Urinary bladder (tissue), 4 donors: ENCODE measurements around the gene CCDC183. TPM values are rescaled to one million over a fixed set of nuclear protein-coding genes. Genes with fewer than 3 reads are reported as not detected.
"Not testable (repeated sequence)": the region's sequence is repeated elsewhere in the genome, so short reads cannot be mapped to it uniquely, and the experiment has no call there.

Experiments
- DNase-seq: peaks from one replicate; pipeline ENCODE4 v3.0.0-alpha.2; 2015; ENCODE audit errors: extremely low spot score
- H3K27ac ChIP-seq: one replicate; pipeline ENCODE4 v1.5.1; 2013; ENCODE audit warnings: low read depth, mild to moderate bottlenecking, moderate library complexity
- H3K36me3 ChIP-seq: one replicate; pipeline ENCODE4 v1.6.1; 2013; ENCODE audit warnings: mild to moderate bottlenecking, moderate library complexity; ENCODE audit not compliant: insufficient read depth
- H3K4me1 ChIP-seq: one replicate; pipeline ENCODE4 v1.6.1; 2013; ENCODE audit warnings: mild to moderate bottlenecking, moderate library complexity; ENCODE audit not compliant: insufficient read depth
- H3K4me3 ChIP-seq: one replicate; pipeline ENCODE4 v1.5.1; 2013; ENCODE audit warnings: low read depth, low read length
- WGBS: extraction: QIAGEN DNeasy Blood & Tissue Kit; methylation state at CpG from one replicate; pipeline ENCODE4 v1.1.7; 2013; 5-methylcytosine and 5-hydroxymethylcytosine counted together
- polyA plus RNA-seq: library from polyadenylated mRNA; stranded (reverse); fragments of 200-250 nt; gene quantifications from one replicate; pipeline ENCODE4 v1.2.3, GENCODE V29; 2013
- total RNA-seq: library from RNA; depleted of rRNA; stranded (reverse); fragments of >200 nt; gene quantifications from one replicate; pipeline ENCODE4 v1.2.3, GENCODE V29; 2014
- donor health status: healthy with polysubstance abuse.
- donor health status: healthy.

CCDC183 gene
- total and polyA plus RNA-seq, 2 donors: 0.85 to 1.5 TPM

GRCh38 chr9:136843159-136843800 lies 47.1 kb downstream of the CCDC183 start:
- H3K27ac ChIP-seq, H3K4me1 ChIP-seq, DNase-seq, H3K36me3 ChIP-seq, H3K4me3 ChIP-seq: not testable (repeated sequence)
- 18% methylated on average over 21 of the region's 21 CpGs for WGBS

GRCh38 chr9:136843801-136844740 lies 47.9 kb downstream of the CCDC183 start:
- H3K4me3 ChIP-seq, H3K4me1 ChIP-seq, DNase-seq, H3K27ac ChIP-seq, H3K36me3 ChIP-seq: not testable (repeated sequence)
- whole genome bisulfite sequencing: 5% methylated on average over 99 of the region's 99 CpGs

- DNase-seq: no peak
- Histone ChIP-seq H3K27ac (no peak overlapping the region), H3K4me1 (peaks cover 6% of the 10 kb centered on the region), H3K4me3 (no peak overlapping the region), H3K36me3 (no peaks in the 10 kb centered on the region)
- WGBS: 11% methylated on average over 88 of the region's 88 CpGs
These were observed 48.8 kb downstream of the CCDC183 start for GRCh38 chr9:136844761-136845464.

GRCh38 chr9:136845465-136846260 lies 49.5 kb downstream of the CCDC183 start:
- no peak for DNase-seq
- no peaks in the 10 kb centered on the region for H3K36me3 ChIP-seq
- no peak overlapping the region for H3K27ac ChIP-seq
- peaks cover 6% of the 10 kb centered on the region for H3K4me1 ChIP-seq
- 26% methylated on average over 102 of the region's 102 CpGs for WGBS
- no peak overlapping the region for H3K4me3 ChIP-seq

GRCh38 chr9:136846376-136847087 lies 50.4 kb downstream of the CCDC183 start:
- no peak for DNase-seq
- Histone ChIP-seq H3K27ac (no peak overlapping the region), H3K4me1 (peaks cover 6% of the 10 kb centered on the region), H3K4me3 (peak overlapping the region; percentile 60), H3K36me3 (no peaks in the 10 kb centered on the region)
- 4% methylated on average over 98 of the region's 98 CpGs for WGBS

GRCh38 chr9:136847088-136847825 lies 51.1 kb downstream of the CCDC183 start:
- 3% methylated on average over 75 of the region's 75 CpGs for WGBS

GRCh38 chr9:136847826-136848392 lies 51.8 kb downstream of the CCDC183 start:
- peaks cover 6% of the 10 kb centered on the region for H3K4me1 ChIP-seq
- no peaks in the 10 kb centered on the region for H3K36me3 ChIP-seq
- no peak overlapping the region for H3K27ac ChIP-seq
- under 1% methylated on average over 48 of the region's 48 CpGs for WGBS
- peak overlapping the region; percentile 60 for H3K4me3 ChIP-seq
- peak; percentile 25 for DNase-seq

More at GRCh38 chr9:136847088-136847825, 51.1 kb downstream of the CCDC183 start:
- DNase-seq: no peak
- Histone ChIP-seq H3K36me3 (no peaks in the 10 kb centered on the region), H3K4me3 (peak overlapping the region; percentile 60), H3K27ac (no peak overlapping the region), H3K4me1 (peaks cover 6% of the 10 kb centered on the region)

GRCh38 chr9:136848393-136849037 lies 52.4 kb downstream of the CCDC183 start:
- WGBS: 1% methylated on average over 53 of the region's 53 CpGs
- peaks cover 6% of the 10 kb centered on the region for H3K4me1 ChIP-seq
- H3K36me3 ChIP-seq: no peaks in the 10 kb centered on the region
- no peak overlapping the region for H3K27ac ChIP-seq
- peak; percentile 17 for DNase-seq
- peak overlapping the region; percentile 60 for H3K4me3 ChIP-seq

- peak; percentile 95 for DNase-seq
- Histone ChIP-seq H3K36me3 (no peaks in the 10 kb centered on the region), H3K27ac (peak within 1 kb of the TSS; percentile 87), H3K4me1 (peaks cover 6% of the 10 kb centered on the region), H3K4me3 (peak within 1 kb of the TSS; percentile 60)
- under 1% methylated on average over 77 of the region's 77 CpGs for WGBS
These were observed 53.2 kb downstream of the CCDC183 start, which contains the start of gene PHPT1 for GRCh38 chr9:136849038-136849959. Gene PHPT1 (plus strand): TSS chr9:136849409. CDS start chr9:136849431, 22 bp downstream.

- 41% methylated on average over 43 of the region's 43 CpGs for WGBS
- DNase-seq: no peak
- no peak overlapping the region for H3K27ac ChIP-seq
- peaks cover 6% of the 10 kb centered on the region for H3K4me1 ChIP-seq
- H3K36me3 ChIP-seq: no peaks in the 10 kb centered on the region
- H3K4me3 ChIP-seq: peak overlapping the region; percentile 59
These were observed 54.1 kb downstream of the CCDC183 start for GRCh38 chr9:136849960-136850865.
